Tibial nerve (tissue), 4 donors: Measurements from ENCODE around the gene MMRN1.

Experiments
- EP300 ChIP-seq, 2 donors: sonication (generic); formaldehyde crosslinking; IDR thresholded peaks; one replicate each; pipeline ENCODE4 v1.6.1; 2017; ENCODE audit warnings: antibody characterized with exemption in 2 of 2, mild to moderate bottlenecking in 1 of 2
- TF ChIP-seq, protein P1 (sequence below), 5 experiments: fragments of 200-600 bp in 3 of 5; fragments of 450-650 bp in 2 of 5; sonication (generic) in 3 of 5; IDR thresholded peaks; one replicate each; pipeline ENCODE4 v1.5.1; 2016 to 2019; ENCODE audit warnings: antibody characterized with exemption in 5 of 5, mild to moderate bottlenecking in 3 of 5, moderate library complexity in 2 of 5

DNA sequence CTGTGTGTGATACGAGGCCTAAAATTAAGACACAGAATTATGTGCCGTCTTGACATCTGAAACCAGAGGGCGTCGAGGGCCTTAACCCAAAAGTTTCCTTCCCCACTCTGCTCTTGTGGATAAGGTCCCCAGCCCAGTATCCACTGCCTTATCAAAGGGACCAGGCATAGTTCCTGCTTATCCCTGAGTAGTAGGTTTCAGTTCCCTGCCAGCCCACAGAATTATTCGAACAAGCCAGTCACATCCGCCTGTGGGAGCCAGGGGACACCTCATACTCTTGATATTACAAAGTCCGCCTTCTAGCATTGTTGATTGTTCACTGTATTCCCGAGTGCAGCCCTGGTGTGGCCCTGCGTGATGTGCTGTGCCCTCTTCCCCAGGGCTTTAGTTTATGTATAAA lies 5.4 kb upstream of the MMRN1 start:
- TF ChIP-seq, protein P1, sequence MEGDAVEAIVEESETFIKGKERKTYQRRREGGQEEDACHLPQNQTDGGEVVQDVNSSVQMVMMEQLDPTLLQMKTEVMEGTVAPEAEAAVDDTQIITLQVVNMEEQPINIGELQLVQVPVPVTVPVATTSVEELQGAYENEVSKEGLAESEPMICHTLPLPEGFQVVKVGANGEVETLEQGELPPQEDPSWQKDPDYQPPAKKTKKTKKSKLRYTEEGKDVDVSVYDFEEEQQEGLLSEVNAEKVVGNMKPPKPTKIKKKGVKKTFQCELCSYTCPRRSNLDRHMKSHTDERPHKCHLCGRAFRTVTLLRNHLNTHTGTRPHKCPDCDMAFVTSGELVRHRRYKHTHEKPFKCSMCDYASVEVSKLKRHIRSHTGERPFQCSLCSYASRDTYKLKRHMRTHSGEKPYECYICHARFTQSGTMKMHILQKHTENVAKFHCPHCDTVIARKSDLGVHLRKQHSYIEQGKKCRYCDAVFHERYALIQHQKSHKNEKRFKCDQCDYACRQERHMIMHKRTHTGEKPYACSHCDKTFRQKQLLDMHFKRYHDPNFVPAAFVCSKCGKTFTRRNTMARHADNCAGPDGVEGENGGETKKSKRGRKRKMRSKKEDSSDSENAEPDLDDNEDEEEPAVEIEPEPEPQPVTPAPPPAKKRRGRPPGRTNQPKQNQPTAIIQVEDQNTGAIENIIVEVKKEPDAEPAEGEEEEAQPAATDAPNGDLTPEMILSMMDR (IDR thresholded peaks at IDR 0.05): no peak
- TF ChIP-seq EP300 (IDR thresholded peaks at IDR 0.05): no peak
